GM23338 (cell line): ENCODE data around the gene TBC1D16.

ENCODE experiments used
- CREB1 ChIP-seq: fragments of 250-450 bp; sonication (Bioruptor Pico); IDR thresholded peaks from 2 replicates; pipeline ENCODE4 v1.5.0; 2020; ENCODE audit warnings: low read depth, mild to moderate bottlenecking, moderate library complexity
- EZH2 ChIP-seq: fragments of 200-600 bp; sonication (generic); IDR thresholded peaks from one replicate; pipeline ENCODE4 v1.8.0; 2017; ENCODE audit warnings: antibody characterized with exemption, mild to moderate bottlenecking, low read depth; ENCODE audit not compliant: unreplicated experiment
- EZH2phosphoT487 ChIP-seq: fragments of 200-600 bp; sonication (generic); IDR thresholded peaks from one replicate; pipeline ENCODE4 v1.8.1; 2018; ENCODE audit warnings: antibody characterized with exemption; ENCODE audit not compliant: unreplicated experiment
- JUNB ChIP-seq: IDR thresholded peaks from one replicate; pipeline ENCODE4 v1.6.1; 2016; ENCODE audit warnings: antibody characterized with exemption; ENCODE audit not compliant: unreplicated experiment
- NANOG ChIP-seq: IDR thresholded peaks from 2 replicates; pipeline ENCODE4 v1.6.1; 2016; ENCODE audit warnings: antibody characterized with exemption, borderline replicate concordance
- POLR2AphosphoS5 ChIP-seq: IDR thresholded peaks from 2 replicates; pipeline ENCODE4 v1.6.1; 2016; ENCODE audit warnings: antibody characterized with exemption, low read depth
- ZNF114 ChIP-seq: fragments of 250-450 bp; sonication (Bioruptor Pico); IDR thresholded peaks from 2 replicates; pipeline ENCODE4 v1.5.0; 2020; ENCODE audit warnings: mild to moderate bottlenecking, moderate library complexity
- TF ChIP-seq, protein P1 (sequence below), 2 experiments: fragments of 200-600 bp in 1 of 2; sonication (generic) in 1 of 2; conservative IDR thresholded peaks; 2 replicates each; pipeline versions ENCODE4 v1.5.1 to v1.6.1; 2016 to 2017; ENCODE audit warnings: antibody characterized with exemption in 2 of 2, low read depth in 2 of 2, mild to moderate bottlenecking in 2 of 2, moderate library complexity in 1 of 2
- TF ChIP-seq, protein P2 (sequence below): IDR thresholded peaks from one replicate; pipeline ENCODE4 v1.6.1; 2018; ENCODE audit warnings: antibody characterized with exemption; ENCODE audit not compliant: unreplicated experiment

DNA sequence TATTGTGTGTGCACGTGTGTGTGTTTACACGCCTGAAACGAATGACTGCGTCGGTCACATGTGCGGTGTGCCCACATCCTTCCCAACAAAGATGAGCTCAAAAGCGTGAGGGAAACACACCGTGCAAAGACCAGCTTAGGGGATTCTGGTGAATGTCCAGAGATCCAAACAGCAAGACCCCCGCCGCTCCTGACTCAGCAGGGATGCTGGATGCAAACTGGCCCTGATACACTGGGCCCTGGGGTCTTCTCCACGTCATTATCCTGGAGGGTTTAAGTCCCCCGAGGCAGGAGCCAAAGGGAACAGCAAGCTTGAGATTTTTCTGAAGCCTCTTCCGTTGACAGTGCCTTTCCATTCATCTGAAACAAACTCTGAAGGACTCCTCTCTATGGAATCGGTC, 59.2 kb downstream of the TBC1D16 start:
- TF ChIP-seq, protein P1, sequence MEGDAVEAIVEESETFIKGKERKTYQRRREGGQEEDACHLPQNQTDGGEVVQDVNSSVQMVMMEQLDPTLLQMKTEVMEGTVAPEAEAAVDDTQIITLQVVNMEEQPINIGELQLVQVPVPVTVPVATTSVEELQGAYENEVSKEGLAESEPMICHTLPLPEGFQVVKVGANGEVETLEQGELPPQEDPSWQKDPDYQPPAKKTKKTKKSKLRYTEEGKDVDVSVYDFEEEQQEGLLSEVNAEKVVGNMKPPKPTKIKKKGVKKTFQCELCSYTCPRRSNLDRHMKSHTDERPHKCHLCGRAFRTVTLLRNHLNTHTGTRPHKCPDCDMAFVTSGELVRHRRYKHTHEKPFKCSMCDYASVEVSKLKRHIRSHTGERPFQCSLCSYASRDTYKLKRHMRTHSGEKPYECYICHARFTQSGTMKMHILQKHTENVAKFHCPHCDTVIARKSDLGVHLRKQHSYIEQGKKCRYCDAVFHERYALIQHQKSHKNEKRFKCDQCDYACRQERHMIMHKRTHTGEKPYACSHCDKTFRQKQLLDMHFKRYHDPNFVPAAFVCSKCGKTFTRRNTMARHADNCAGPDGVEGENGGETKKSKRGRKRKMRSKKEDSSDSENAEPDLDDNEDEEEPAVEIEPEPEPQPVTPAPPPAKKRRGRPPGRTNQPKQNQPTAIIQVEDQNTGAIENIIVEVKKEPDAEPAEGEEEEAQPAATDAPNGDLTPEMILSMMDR (conservative IDR thresholded peaks at IDR 0.05; ENCODE audit: low read depth in 2 of 2), result no peak
- TF ChIP-seq ZNF114 (no peak), EZH2 (no peak), POLR2AphosphoS5 (no peak), CREB1 (CRISPR knock-in tag) (no peak), EZH2phosphoT487 (no peak), JUNB (no peak), NANOG (no peak)
- TF ChIP-seq, protein P2, sequence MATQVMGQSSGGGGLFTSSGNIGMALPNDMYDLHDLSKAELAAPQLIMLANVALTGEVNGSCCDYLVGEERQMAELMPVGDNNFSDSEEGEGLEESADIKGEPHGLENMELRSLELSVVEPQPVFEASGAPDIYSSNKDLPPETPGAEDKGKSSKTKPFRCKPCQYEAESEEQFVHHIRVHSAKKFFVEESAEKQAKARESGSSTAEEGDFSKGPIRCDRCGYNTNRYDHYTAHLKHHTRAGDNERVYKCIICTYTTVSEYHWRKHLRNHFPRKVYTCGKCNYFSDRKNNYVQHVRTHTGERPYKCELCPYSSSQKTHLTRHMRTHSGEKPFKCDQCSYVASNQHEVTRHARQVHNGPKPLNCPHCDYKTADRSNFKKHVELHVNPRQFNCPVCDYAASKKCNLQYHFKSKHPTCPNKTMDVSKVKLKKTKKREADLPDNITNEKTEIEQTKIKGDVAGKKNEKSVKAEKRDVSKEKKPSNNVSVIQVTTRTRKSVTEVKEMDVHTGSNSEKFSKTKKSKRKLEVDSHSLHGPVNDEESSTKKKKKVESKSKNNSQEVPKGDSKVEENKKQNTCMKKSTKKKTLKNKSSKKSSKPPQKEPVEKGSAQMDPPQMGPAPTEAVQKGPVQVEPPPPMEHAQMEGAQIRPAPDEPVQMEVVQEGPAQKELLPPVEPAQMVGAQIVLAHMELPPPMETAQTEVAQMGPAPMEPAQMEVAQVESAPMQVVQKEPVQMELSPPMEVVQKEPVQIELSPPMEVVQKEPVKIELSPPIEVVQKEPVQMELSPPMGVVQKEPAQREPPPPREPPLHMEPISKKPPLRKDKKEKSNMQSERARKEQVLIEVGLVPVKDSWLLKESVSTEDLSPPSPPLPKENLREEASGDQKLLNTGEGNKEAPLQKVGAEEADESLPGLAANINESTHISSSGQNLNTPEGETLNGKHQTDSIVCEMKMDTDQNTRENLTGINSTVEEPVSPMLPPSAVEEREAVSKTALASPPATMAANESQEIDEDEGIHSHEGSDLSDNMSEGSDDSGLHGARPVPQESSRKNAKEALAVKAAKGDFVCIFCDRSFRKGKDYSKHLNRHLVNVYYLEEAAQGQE, result no peak
